ENCODE measurements around the gene CTDSPL.

The CTDSPL gene

DNA sequence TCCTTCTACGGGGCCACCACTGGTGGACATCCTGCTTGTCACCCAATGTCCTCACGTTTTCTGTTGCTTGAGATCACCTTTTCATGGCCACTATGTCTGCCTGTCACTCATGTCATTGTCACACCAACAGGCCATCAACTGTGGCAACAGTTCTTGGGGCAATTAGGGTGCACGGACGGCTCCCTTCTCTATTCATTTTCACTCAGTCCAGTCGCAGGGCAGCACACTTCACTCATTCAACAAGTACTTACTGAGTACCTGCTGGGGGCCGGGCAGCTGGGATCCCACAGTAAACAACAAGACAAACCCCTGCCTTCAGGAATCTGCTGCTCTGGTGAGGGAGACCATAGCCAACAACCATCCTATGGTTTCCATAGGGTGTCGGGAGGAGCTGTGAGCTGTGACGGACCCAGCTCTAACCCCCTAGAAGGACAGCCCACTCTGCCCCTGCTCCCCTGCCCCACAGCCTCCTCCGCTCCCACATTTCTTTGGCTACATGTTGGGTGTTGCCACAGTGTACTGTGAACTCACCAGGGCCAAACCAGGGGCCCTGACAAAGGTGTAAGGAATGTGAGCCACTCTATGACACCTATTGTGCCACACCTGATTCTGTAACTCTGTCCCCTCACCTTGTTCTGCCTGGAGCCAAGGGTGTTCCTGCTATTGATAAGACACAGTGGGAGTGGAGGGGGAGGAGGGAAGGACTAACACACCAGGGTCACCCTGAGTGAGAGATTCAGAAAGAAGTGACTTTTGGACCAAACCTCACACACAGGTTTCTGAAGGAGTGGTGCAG is 130.8 kb downstream of the CTDSPL start:
- Histone ChIP-seq H3K36me3 (ENCODE audit: control insufficient read depth, insufficient read depth, low read length) (peaks cover 20% of the 10 kb centered on the region), H3K9me3 (ENCODE audit: control insufficient read depth, low read length) (no peaks in the 10 kb centered on the region), H3K9ac (ENCODE audit: low read length) (peak overlapping the region; percentile 97), H3K27me3 (ENCODE audit: control insufficient read depth, insufficient read depth, low read length) (no peaks in the 10 kb centered on the region), H3K4me3 (ENCODE audit: low read length) (peak overlapping the region; percentile 71), H3K4me1 (ENCODE audit: control insufficient read depth, insufficient read depth, low read length) (peaks cover 71% of the 10 kb centered on the region)

DNA sequence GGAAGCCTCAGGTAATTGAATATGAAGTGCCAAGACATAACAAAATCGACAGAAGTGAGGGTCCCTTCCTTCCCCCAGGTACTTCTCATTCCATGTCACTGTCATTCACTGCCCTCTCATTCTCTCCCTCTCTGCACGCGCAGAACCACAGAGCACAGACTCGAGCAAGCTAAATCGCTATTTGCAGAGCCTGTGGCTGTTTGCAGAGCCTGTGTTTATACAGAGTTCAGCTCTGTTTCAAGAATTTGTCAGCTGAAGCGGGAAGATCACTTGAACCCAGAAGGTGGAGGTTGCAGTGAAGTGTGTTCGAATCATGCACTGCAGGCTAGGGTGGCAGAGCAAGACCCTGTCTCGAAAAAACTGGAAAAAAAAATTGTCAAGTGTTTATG is 131.4 kb downstream of the CTDSPL start:
- Histone ChIP-seq H3K4me3 (ENCODE audit: low read length) (peak overlapping the region; percentile 1), H3K36me3 (ENCODE audit: control insufficient read depth, insufficient read depth, low read length) (peaks cover 25% of the 10 kb centered on the region), H3K4me1 (ENCODE audit: control insufficient read depth, insufficient read depth, low read length) (peaks cover 71% of the 10 kb centered on the region), H3K9me3 (ENCODE audit: control insufficient read depth, low read length) (no peaks in the 10 kb centered on the region), H3K27me3 (ENCODE audit: control insufficient read depth, insufficient read depth, low read length) (no peaks in the 10 kb centered on the region), H3K9ac (ENCODE audit: low read length) (peak overlapping the region; percentile 97)

DNA sequence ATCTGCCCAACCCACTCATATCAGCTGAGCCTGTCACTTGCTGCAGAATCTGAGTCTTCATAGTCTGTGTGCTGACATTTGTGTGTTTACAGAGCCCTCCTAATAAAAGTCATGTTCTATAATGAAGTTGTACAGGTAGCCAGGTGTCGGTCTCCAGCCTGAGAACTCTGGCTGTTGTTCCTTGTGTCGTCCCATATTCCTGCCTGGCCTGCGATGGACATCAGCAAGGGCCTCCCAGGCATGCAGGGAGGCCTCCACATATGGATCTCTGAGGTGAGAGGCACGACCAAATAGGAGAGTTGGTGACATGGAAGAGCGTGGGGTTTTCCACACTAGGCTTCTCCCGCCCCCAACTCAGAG is 131.8 kb downstream of the CTDSPL start:
- no peaks in the 10 kb centered on the region for H3K9me3 ChIP-seq (ENCODE audit: control insufficient read depth, low read length)
- peaks cover 72% of the 10 kb centered on the region for H3K4me1 ChIP-seq (ENCODE audit: control insufficient read depth, insufficient read depth, low read length)
- no peaks in the 10 kb centered on the region for H3K27me3 ChIP-seq (ENCODE audit: control insufficient read depth, insufficient read depth, low read length)
- H3K4me3 ChIP-seq (ENCODE audit: low read length) = peak overlapping the region; percentile 1
- H3K9ac ChIP-seq (ENCODE audit: low read length) = peak overlapping the region; percentile 97
- peaks cover 25% of the 10 kb centered on the region for H3K36me3 ChIP-seq (ENCODE audit: control insufficient read depth, insufficient read depth, low read length)

GRCh38 chr3:37993820-37994638 is 132.3 kb downstream of the CTDSPL start:
- Histone ChIP-seq H3K4me3 (ENCODE audit: low read length) (peak overlapping the region; percentile 1), H3K4me1 (ENCODE audit: control insufficient read depth, insufficient read depth, low read length) (peaks cover 73% of the 10 kb centered on the region), H3K9ac (ENCODE audit: low read length) (peak overlapping the region; percentile 97), H3K9me3 (ENCODE audit: control insufficient read depth, low read length) (no peaks in the 10 kb centered on the region), H3K36me3 (ENCODE audit: control insufficient read depth, insufficient read depth, low read length) (peaks cover 25% of the 10 kb centered on the region), H3K27me3 (ENCODE audit: control insufficient read depth, insufficient read depth, low read length) (no peaks in the 10 kb centered on the region)

DNA sequence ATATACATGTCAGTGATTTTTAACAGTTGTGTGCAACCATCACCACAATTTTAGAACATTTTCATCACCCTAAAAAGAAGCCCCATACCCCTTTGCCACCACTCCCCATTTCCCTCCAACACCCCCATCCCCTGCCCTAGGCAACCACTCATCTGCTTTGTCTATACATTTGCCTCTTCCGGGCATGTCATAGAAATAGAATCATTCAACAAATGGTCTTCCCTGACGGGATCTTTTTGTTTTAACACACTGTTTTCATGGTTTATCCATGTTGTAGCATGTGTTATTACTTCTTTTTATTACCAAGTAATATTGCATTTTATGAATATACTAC is 132.9 kb downstream of the CTDSPL start:
- no peaks in the 10 kb centered on the region for H3K9me3 ChIP-seq (ENCODE audit: control insufficient read depth, low read length)
- no peak overlapping the region for H3K4me3 ChIP-seq (ENCODE audit: low read length)
- peak overlapping the region; percentile 97 for H3K9ac ChIP-seq (ENCODE audit: low read length)
- peaks cover 73% of the 10 kb centered on the region for H3K4me1 ChIP-seq (ENCODE audit: control insufficient read depth, insufficient read depth, low read length)
- no peaks in the 10 kb centered on the region for H3K27me3 ChIP-seq (ENCODE audit: control insufficient read depth, insufficient read depth, low read length)
- peaks cover 27% of the 10 kb centered on the region for H3K36me3 ChIP-seq (ENCODE audit: control insufficient read depth, insufficient read depth, low read length)

GRCh38 chr3:37995652-37996641 is 134.3 kb downstream of the CTDSPL start:
- H3K4me1 ChIP-seq (ENCODE audit: control insufficient read depth, insufficient read depth, low read length) = peaks cover 75% of the 10 kb centered on the region
- no peak overlapping the region for H3K9ac ChIP-seq (ENCODE audit: low read length)

DNA sequence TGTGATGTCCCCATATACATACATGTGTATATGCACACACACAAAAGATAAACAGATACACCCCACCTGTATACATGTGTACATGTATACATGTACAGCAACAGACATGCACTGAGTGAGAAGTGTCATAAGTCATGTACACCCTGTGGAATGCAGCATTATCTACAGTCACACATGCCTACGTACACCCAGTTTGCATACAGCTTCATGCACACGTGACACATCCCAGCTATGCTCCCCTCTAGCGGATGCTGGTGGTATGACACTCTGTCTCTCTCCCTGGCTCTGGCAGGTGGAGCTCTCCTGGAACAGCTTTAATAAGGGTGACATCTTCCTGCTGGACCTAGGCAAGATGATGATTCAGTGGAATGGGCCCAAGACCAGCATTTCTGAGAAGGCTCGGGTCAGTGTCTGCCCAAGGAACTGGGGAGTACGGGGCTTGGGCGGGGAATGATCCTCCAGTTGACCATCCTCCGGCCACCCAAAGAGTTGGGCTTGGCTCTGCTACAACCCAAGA is 135.2 kb downstream of the CTDSPL start:
- H3K4me1 ChIP-seq (ENCODE audit: control insufficient read depth, insufficient read depth, low read length) = peaks cover 84% of the 10 kb centered on the region
- H3K27me3 ChIP-seq (ENCODE audit: control insufficient read depth, insufficient read depth, low read length) = no peaks in the 10 kb centered on the region
- no peak overlapping the region for H3K9ac ChIP-seq (ENCODE audit: low read length)
- H3K36me3 ChIP-seq (ENCODE audit: control insufficient read depth, insufficient read depth, low read length) = peaks cover 43% of the 10 kb centered on the region
- H3K4me3 ChIP-seq (ENCODE audit: low read length) = no peak overlapping the region
- H3K9me3 ChIP-seq (ENCODE audit: control insufficient read depth, low read length) = no peaks in the 10 kb centered on the region

More at GRCh38 chr3:37995652-37996641, 134.3 kb downstream of the CTDSPL start:
- H3K36me3 ChIP-seq (ENCODE audit: control insufficient read depth, insufficient read depth, low read length) = peaks cover 41% of the 10 kb centered on the region
- H3K4me3 ChIP-seq (ENCODE audit: low read length) = no peak overlapping the region
- no peaks in the 10 kb centered on the region for H3K27me3 ChIP-seq (ENCODE audit: control insufficient read depth, insufficient read depth, low read length)
- H3K9me3 ChIP-seq (ENCODE audit: control insufficient read depth, low read length) = no peaks in the 10 kb centered on the region

DNA sequence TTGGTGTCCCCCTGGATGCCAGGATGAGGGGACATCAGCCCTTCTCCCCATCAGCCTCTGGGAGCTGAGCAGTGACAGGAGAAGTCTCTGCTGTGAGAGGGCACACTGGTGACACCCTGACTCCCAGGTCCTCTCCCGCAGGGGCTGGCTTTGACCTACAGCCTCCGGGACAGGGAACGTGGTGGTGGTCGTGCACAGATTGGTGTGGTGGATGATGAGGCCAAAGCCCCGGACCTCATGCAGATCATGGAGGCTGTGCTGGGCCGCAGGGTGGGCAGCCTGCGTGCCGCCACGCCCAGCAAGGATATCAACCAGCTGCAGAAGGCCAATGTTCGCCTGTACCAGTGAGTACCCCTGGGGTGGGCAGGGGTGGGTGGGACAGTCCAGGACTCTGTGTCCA is 135.7 kb downstream of the CTDSPL start:
- Histone ChIP-seq H3K4me1 (ENCODE audit: control insufficient read depth, insufficient read depth, low read length) (peaks cover 89% of the 10 kb centered on the region), H3K4me3 (ENCODE audit: low read length) (no peak overlapping the region), H3K9me3 (ENCODE audit: control insufficient read depth, low read length) (no peaks in the 10 kb centered on the region), H3K36me3 (ENCODE audit: control insufficient read depth, insufficient read depth, low read length) (peaks cover 45% of the 10 kb centered on the region), H3K27me3 (ENCODE audit: control insufficient read depth, insufficient read depth, low read length) (no peaks in the 10 kb centered on the region), H3K9ac (ENCODE audit: low read length) (peak overlapping the region; percentile 71)

GRCh38 chr3:37997791-37998370 is 136.2 kb downstream of the CTDSPL start:
- H3K4me3 ChIP-seq (ENCODE audit: low read length) = peak overlapping the region; percentile 17
- H3K4me1 ChIP-seq (ENCODE audit: control insufficient read depth, insufficient read depth, low read length) = peaks cover 94% of the 10 kb centered on the region
- peak overlapping the region; percentile 71 for H3K9ac ChIP-seq (ENCODE audit: low read length)

GRCh38 chr3:37999836-38000235 is 138.2 kb downstream of the CTDSPL start:
- Histone ChIP-seq H3K9me3 (ENCODE audit: control insufficient read depth, low read length) (no peaks in the 10 kb centered on the region), H3K36me3 (ENCODE audit: control insufficient read depth, insufficient read depth, low read length) (peaks cover 60% of the 10 kb centered on the region), H3K4me3 (ENCODE audit: low read length) (no peak overlapping the region), H3K4me1 (ENCODE audit: control insufficient read depth, insufficient read depth, low read length) (peaks cover 94% of the 10 kb centered on the region), H3K27me3 (ENCODE audit: control insufficient read depth, insufficient read depth, low read length) (no peaks in the 10 kb centered on the region), H3K9ac (ENCODE audit: low read length) (no peak overlapping the region)

More at GRCh38 chr3:37997791-37998370, 136.2 kb downstream of the CTDSPL start:
- Histone ChIP-seq H3K9me3 (ENCODE audit: control insufficient read depth, low read length) (no peaks in the 10 kb centered on the region), H3K36me3 (ENCODE audit: control insufficient read depth, insufficient read depth, low read length) (peaks cover 51% of the 10 kb centered on the region), H3K27me3 (ENCODE audit: control insufficient read depth, insufficient read depth, low read length) (no peaks in the 10 kb centered on the region)

DNA sequence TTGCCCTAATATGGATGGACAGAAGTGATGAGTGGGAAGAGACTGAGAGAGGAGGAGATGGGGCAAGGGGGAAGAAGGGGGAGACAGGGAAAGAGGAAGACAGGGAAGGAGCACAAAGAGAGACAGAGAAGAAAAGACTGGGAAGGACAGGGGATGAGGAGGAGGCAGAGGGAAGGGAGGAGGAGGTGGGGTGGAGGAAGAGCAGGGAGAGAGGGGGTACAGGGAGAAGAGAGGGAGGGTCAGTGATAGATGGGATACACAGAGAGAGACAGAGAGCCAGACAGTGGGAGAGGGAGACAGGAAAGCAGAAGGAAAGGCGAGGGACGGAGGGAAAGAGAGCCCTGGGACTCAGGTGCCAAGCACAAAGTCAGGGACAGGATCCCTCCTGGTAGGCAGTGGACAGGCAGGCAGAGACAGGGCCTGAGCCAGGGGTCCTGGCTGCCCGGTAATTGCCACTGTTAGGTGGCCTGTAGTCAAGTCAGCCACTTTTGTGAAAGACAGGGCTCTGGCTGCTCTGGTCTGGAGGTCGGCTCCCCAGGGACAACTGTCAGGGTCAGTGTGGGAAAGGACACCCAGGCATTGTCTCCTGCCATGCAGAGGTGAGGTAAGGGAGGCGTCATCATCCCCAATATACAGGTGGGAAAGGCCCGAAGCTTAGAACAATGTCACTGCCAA is 138.7 kb downstream of the CTDSPL start:
- Histone ChIP-seq H3K9ac (ENCODE audit: low read length) (no peak overlapping the region), H3K4me1 (ENCODE audit: control insufficient read depth, insufficient read depth, low read length) (peaks cover 94% of the 10 kb centered on the region)

More for the DNA sequence above, 138.7 kb downstream of the CTDSPL start:
- Histone ChIP-seq H3K36me3 (ENCODE audit: control insufficient read depth, insufficient read depth, low read length) (peaks cover 63% of the 10 kb centered on the region), H3K4me3 (ENCODE audit: low read length) (no peak overlapping the region), H3K9me3 (ENCODE audit: control insufficient read depth, low read length) (no peaks in the 10 kb centered on the region), H3K27me3 (ENCODE audit: control insufficient read depth, insufficient read depth, low read length) (no peaks in the 10 kb centered on the region)

All from mucosa of stomach (tissue), 1 donor.